DMS 273 (cell line): ENCODE measurements around the gene SDR42E1.

ENCODE experiments used
- DNase-seq: peaks from one replicate; lab custom pipeline; 2025; ENCODE audit not compliant: unreplicated experiment; lab: John Stamatoyannopoulos, UW

Gene SDR42E1

GRCh38 chr16:81940781-81941560 is 70.3 kb downstream of the SDR42E1 start:
- DNase-seq: peak; percentile 56

GRCh38 chr16:81939164-81940056 is 71.9 kb downstream of the SDR42E1 start:
- peak; percentile 29 for DNase-seq
